HepG2 (cell line): ENCODE results near the gene PCGF2. TPM values are rescaled to one million over a fixed set of nuclear protein-coding genes. Genes with fewer than 3 reads are reported as not detected.

ENCODE experiments used
- ATAC-seq: fragments of 200-7000 bp; cut with Tn5 transposase; 3 replicates; pipeline ENCODE4 v1.9.1; 2020; ENCODE audit warnings: mild to moderate bottlenecking, moderate library complexity
- BruUV-seq: library from RNA; stranded (reverse); fragments of 400-500 nt; replicated peaks from 2 replicates; lab custom pipeline; 2021; lab: Mats Ljungman, UMichigan
- CTCF ChIA-PET: fragments of 300-600 bp; formaldehyde crosslinking; extraction: SDS; loops from one replicate; lab custom pipeline; 2021; ENCODE audit warnings: low total read pairs, inconsistent platforms, low intra/inter-chr PET ratio; lab: Yijun Ruan, JAX
- POLR2A ChIA-PET: fragments of 350-600 bp; sonication (Branson Sonifier 250); formaldehyde crosslinking; loops from one replicate; lab custom pipeline; 2020; ENCODE audit warnings: antibody characterized with exemption, inconsistent platforms; lab: Yijun Ruan, JAX
- DNase-seq: peaks from one replicate; pipeline ENCODE4 v3.0.0-alpha.2; 2015; ENCODE audit warnings: low spot score
- FAIRE-seq: peaks from 3 replicates; lab custom pipeline; 2011; peaks lifted over from hg19 to GRCh38; lab: Jason Lieb, UNC
- H2AFZ ChIP-seq: one replicate; pipeline ENCODE4 v1.6.1; 2011; ENCODE audit warnings: low read length, inconsistent platforms
- H3K27ac ChIP-seq: fragments of 300-600 bp; 3 replicates; pipeline ENCODE4 v1.8.0; 2011; ENCODE audit warnings: mixed run types, mild to moderate bottlenecking, mixed read lengths, low read length, inconsistent platforms; ENCODE audit not compliant: insufficient read depth; ENCODE audit errors: extremely low read length
- H3K27me3 ChIP-seq, 2 experiments: fragments of 200-600 bp in 1 of 2; 2 replicates in 1 of 2; 3 replicates in 1 of 2; pipeline versions ENCODE4 v1.6.0 to v1.8.0; 2011; ENCODE audit warnings: low read length in 2 of 2, mild to moderate bottlenecking in 2 of 2, moderate library complexity in 2 of 2, inconsistent platforms in 1 of 2; ENCODE audit not compliant: insufficient read depth in 2 of 2, control insufficient read depth in 1 of 2
- H3K36me3 ChIP-seq, 2 experiments: fragments of 200-600 bp in 1 of 2; replicated peaks in 1 of 2; 2 replicates in 1 of 2; 3 replicates in 1 of 2; pipeline versions ENCODE4 v1.5.1 to v1.8.0; 2011; ENCODE audit warnings: low read length in 2 of 2, inconsistent platforms in 1 of 2; ENCODE audit not compliant: insufficient read depth in 2 of 2, control insufficient read depth in 1 of 2
- H3K4me1 ChIP-seq: 2 replicates; pipeline ENCODE4 v1.5.1; 2012; ENCODE audit warnings: low read length, inconsistent platforms; ENCODE audit not compliant: insufficient read depth
- H3K4me2 ChIP-seq: 2 replicates; pipeline ENCODE4 v1.6.0; 2011; ENCODE audit warnings: low read depth, low read length, inconsistent platforms
- H3K4me3 ChIP-seq, 3 experiments: fragments of 200-600 bp in 1 of 3; sonication (generic), shearing (Covaris generic) in 1 of 3; replicated peaks in 1 of 3; 2 replicates each; pipeline ENCODE4 v1.5.1; 2011 to 2016; ENCODE audit warnings: low read length in 3 of 3, inconsistent platforms in 2 of 3, low read depth in 2 of 3, mild to moderate bottlenecking in 2 of 3, control low read depth in 1 of 3, mixed read lengths in 1 of 3; ENCODE audit not compliant: insufficient read depth in 1 of 3
- H3K79me2 ChIP-seq: one replicate; pipeline ENCODE4 v1.6.1; 2011; ENCODE audit warnings: low read length, inconsistent platforms; ENCODE audit not compliant: insufficient read depth
- H3K9ac ChIP-seq: 2 replicates; pipeline ENCODE4 v1.6.0; 2011; ENCODE audit warnings: mild to moderate bottlenecking, low read depth, low read length, inconsistent platforms; ENCODE audit not compliant: insufficient read depth
- H3K9me3 ChIP-seq: 2 replicates; pipeline ENCODE4 v1.5.1; 2012; ENCODE audit warnings: mild to moderate bottlenecking, low read length
- H4K20me1 ChIP-seq: 2 replicates; pipeline ENCODE4 v1.6.0; 2011; ENCODE audit warnings: inconsistent platforms, mild to moderate bottlenecking, low read length, moderate library complexity; ENCODE audit not compliant: insufficient read depth
- AGO2 ChIP-seq: fragments of 200-400 bp; formaldehyde crosslinking; optimal IDR thresholded peaks from 2 replicates; pipeline ENCODE3; 2017; ENCODE audit warnings: mild to moderate bottlenecking, low read depth, low read length, moderate library complexity
- BCLAF1 ChIP-seq: fragments of 450-650 bp; IDR thresholded peaks from 2 replicates; pipeline ENCODE4 v1.6.1; 2017; ENCODE audit warnings: mild to moderate bottlenecking
- DBP ChIP-seq: sonication (generic); formaldehyde crosslinking; IDR thresholded peaks from 2 replicates; pipeline ENCODE4 v1.4.0; 2020; ENCODE audit warnings: missing genetic modification reagents; ENCODE audit errors: not compliant biosample characterization
- FUBP1 ChIP-seq: sonication (generic); formaldehyde crosslinking; IDR thresholded peaks from 2 replicates; pipeline ENCODE4 v1.5.1; 2020; ENCODE audit warnings: missing genetic modification reagents, mild to moderate bottlenecking, borderline replicate concordance
- GABPA ChIP-seq, 2 experiments: IDR thresholded peaks; 2 replicates each; pipeline ENCODE4 v1.6.1; 2011 to 2016; ENCODE audit warnings: low read depth in 2 of 2, low read length in 1 of 2, missing biosample characterization in 1 of 2, missing genetic modification characterization in 1 of 2
- IKZF1 ChIP-seq: fragments of 450-650 bp; IDR thresholded peaks from 2 replicates; pipeline ENCODE4 v1.7.1; 2016
- KLF12 ChIP-seq: sonication (generic); formaldehyde crosslinking; IDR thresholded peaks from 2 replicates; pipeline ENCODE4 v1.4.0; 2020; ENCODE audit warnings: missing genetic modification reagents, borderline replicate concordance
- MAX ChIP-seq: IDR thresholded peaks from 2 replicates; pipeline ENCODE4 v1.6.1; 2012; ENCODE audit warnings: inconsistent platforms
- NFE2 ChIP-seq: sonication (generic); formaldehyde crosslinking; IDR thresholded peaks from 2 replicates; pipeline ENCODE4 v1.4.0; 2020; ENCODE audit warnings: missing genetic modification reagents
- NFE2L1 ChIP-seq: sonication (generic); formaldehyde crosslinking; IDR thresholded peaks from 2 replicates; pipeline ENCODE4 v1.4.0; 2020; ENCODE audit warnings: missing genetic modification reagents, mild to moderate bottlenecking, borderline replicate concordance
- RBFOX2 ChIP-seq: fragments of 200-400 bp; formaldehyde crosslinking; IDR thresholded peaks from 2 replicates; pipeline ENCODE4 v1.6.1; 2017; ENCODE audit warnings: low read depth, mild to moderate bottlenecking, low read length
- RFXAP ChIP-seq: sonication (generic); formaldehyde crosslinking; IDR thresholded peaks from 2 replicates; pipeline ENCODE4 v1.4.0; 2020; ENCODE audit warnings: missing genetic modification reagents, borderline replicate concordance
- ZNF687 ChIP-seq: sonication (generic); formaldehyde crosslinking; IDR thresholded peaks from 2 replicates; pipeline ENCODE4 v1.5.1; 2020; ENCODE audit warnings: mild to moderate bottlenecking, missing genetic modification reagents, moderate library complexity
- WGBS: methylation state at CpG from one replicate; pipeline ENCODE4 v1.1.6; 2017; ENCODE audit warnings: low lambda C conversion rate; 5-methylcytosine and 5-hydroxymethylcytosine counted together
- in situ Hi-C: cut with HindIII; loops from 2 replicates; pipeline ENCODE4 v1.10.0; 2017; ENCODE audit warnings: low pct_unique_long_range_greater_than_20kb; ENCODE audit not compliant: extremely low pct_ligation_motif_present
- intact Hi-C: fragments of 100-400 bp; cut with micrococcal nuclease; formaldehyde crosslinking; loops from one replicate; pipeline ENCODE4 v1.10.0; 2022; ENCODE audit not compliant: unreplicated experiment
- polyA plus RNA-seq, 8 experiments: library from polyadenylated mRNA; depleted of rRNA in 3 of 8; stranded (reverse) in 7 of 8; unstranded in 1 of 8; fragments of >200 nt; fragmentation: Illumina TruSeq in 4 of 8; extraction: Trizol in 4 of 8; gene quantifications; 2 replicates each; pipeline versions ENCODE4 v1.2.1 to v1.2.3, GENCODE V29; 2011 to 2016; ENCODE audit warnings: low read depth in 4 of 8, missing spikeins in 1 of 8, mixed read lengths in 1 of 8; ENCODE audit not compliant: insufficient read depth in 1 of 8
- total RNA-seq, 5 experiments: library from RNA; depleted of rRNA; stranded (reverse); fragments of >200 nt; fragmentation: Illumina TruSeq; extraction: Trizol; gene quantifications; 2 replicates each; pipeline ENCODE4 v1.2.3, GENCODE V29; 2016; ENCODE audit warnings: low read depth in 1 of 5

Gene PCGF2
- total and polyA plus RNA-seq, 2 of the 13 experiments (the other 11 are each of a cell fraction or from before 2014, with no cell fraction given): 11.6 to 29.4 TPM

- ATAC-seq (no peak), FAIRE-seq (no peak), DNase-seq (no peak)
- no peaks in the 10 kb centered on the region for H4K20me1 ChIP-seq
- no peak overlapping the region for H3K4me2 ChIP-seq
- intact Hi-C loops (loop anchor here (5.0 kb wide), 1 partner anchor 377 kb away; no protein-coding TSS in a partner anchor), in situ Hi-C loops (no loop called here)
- CTCF ChIA-PET: no interaction called here
- H2AFZ ChIP-seq: no peak overlapping the region
- no peak overlapping the region for H3K4me3 ChIP-seq
- no peaks in the 10 kb centered on the region for H3K79me2 ChIP-seq
- POLR2A ChIA-PET: interaction anchor here (2.1 to 7.0 kb wide), 4 partner anchors 9 to 29 kb away, joined by 6 to 92 read pairs (median 16); partner anchors contain the start of gene MLLT6
- no TSS peak for BruUV-seq
- H3K9me3 ChIP-seq: no peaks in the 10 kb centered on the region
- H3K4me1 ChIP-seq: peaks cover 30% of the 10 kb centered on the region
- H3K27me3 ChIP-seq: no peaks in the 10 kb centered on the region
- H3K27ac ChIP-seq: no peak overlapping the region
- H3K36me3 ChIP-seq: peaks cover 43 to 74% of the 10 kb centered on the region in 2 experiments
- no peak overlapping the region for H3K9ac ChIP-seq
- WGBS: 93% methylated on average over 39 of the region's 39 CpGs
- peak; percentile 65 for TF ChIP-seq RBFOX2
- peak; percentile 89 for TF ChIP-seq AGO2
- TF ChIP-seq IKZF1: no peak
- no peak for TF ChIP-seq RFXAP (CRISPR knock-in tag)
- no peak for TF ChIP-seq DBP
- peak; percentile 30; the same call in 1 of the 2 replicates for TF ChIP-seq ZNF687 (CRISPR knock-in tag)
- no peak for TF ChIP-seq KLF12 (CRISPR knock-in tag)
- 0 out of 2 replicates have a peak, but pooled peaks have one; percentile 37 for TF ChIP-seq NFE2L1 (CRISPR knock-in tag)
- no peak for TF ChIP-seq NFE2
- TF ChIP-seq FUBP1 (CRISPR knock-in tag): no peak
- TF ChIP-seq BCLAF1: no peak
- TF ChIP-seq MAX: no peak
- TF ChIP-seq GABPA (IDR thresholded peaks at IDR 0.05; ENCODE audit: low read depth, low read length): 0 out of 2 replicates have a peak, but pooled peaks have one; percentile 16
- TF ChIP-seq GABPA (CRISPR knock-in tag; IDR thresholded peaks at IDR 0.05; ENCODE audit: low read depth): no peak
Observed at GRCh38 chr17:38719943-38720641, 28.0 kb downstream of the PCGF2 start.
